CD4-positive, alpha-beta T cell treated with Interleukin-2 at 100 ng/mL for 4 hours (primary cell): ENCODE measurements around the gene ANKS1B.
"Not testable (repeated sequence)": the region's sequence is repeated elsewhere in the genome, so short reads cannot be mapped to it uniquely, and the experiment has no call there.

Experiments
- DNase-seq: peaks from one replicate; pipeline ENCODE4 v3.0.0-alpha.2; 2020; ENCODE audit warnings: low spot score

The ANKS1B gene

GRCh38 chr12:99372257-99372920 lies 612.3 kb downstream of the ANKS1B start:
- no peak for DNase-seq

GRCh38 chr12:99370421-99371138 lies 614.2 kb downstream of the ANKS1B start:
- DNase-seq = no peak

GRCh38 chr12:99367181-99367580 lies 617.6 kb downstream of the ANKS1B start:
- no peak for DNase-seq

GRCh38 chr12:99352269-99352668 lies 632.5 kb downstream of the ANKS1B start:
- no peak for DNase-seq

- DNase-seq = no peak
Observed at GRCh38 chr12:99343960-99344359, 640.8 kb downstream of the ANKS1B start.

- DNase-seq = no peak
Observed at GRCh38 chr12:99339663-99340062, 645.1 kb downstream of the ANKS1B start.

- DNase-seq = no peak
Observed at GRCh38 chr12:99334285-99335056, 650.3 kb downstream of the ANKS1B start.

- no peak for DNase-seq
Observed at GRCh38 chr12:99332936-99333591, 651.7 kb downstream of the ANKS1B start.

GRCh38 chr12:99330216-99330615 lies 654.5 kb downstream of the ANKS1B start:
- DNase-seq = no peak

GRCh38 chr12:99321210-99321609 lies 663.5 kb downstream of the ANKS1B start:
- not testable (repeated sequence) for DNase-seq

- DNase-seq = no peak
Observed at GRCh38 chr12:99311373-99311772, 673.4 kb downstream of the ANKS1B start.

GRCh38 chr12:99309812-99310211 lies 674.9 kb downstream of the ANKS1B start:
- no peak for DNase-seq

- DNase-seq = no peak
Observed at GRCh38 chr12:99302874-99303273, 681.9 kb downstream of the ANKS1B start.

- DNase-seq = no peak
Observed at GRCh38 chr12:99287136-99287535, 697.6 kb downstream of the ANKS1B start.

GRCh38 chr12:99284161-99284560 lies 700.6 kb downstream of the ANKS1B start:
- DNase-seq = no peak

- DNase-seq = no peak
Observed at GRCh38 chr12:99282624-99283023, 702.1 kb downstream of the ANKS1B start.

GRCh38 chr12:99282086-99282485 lies 702.6 kb downstream of the ANKS1B start:
- DNase-seq = no peak

GRCh38 chr12:99281277-99281676 lies 703.5 kb downstream of the ANKS1B start:
- no peak for DNase-seq

GRCh38 chr12:99278899-99279298 lies 705.8 kb downstream of the ANKS1B start:
- DNase-seq = no peak

- DNase-seq = no peak
Observed at GRCh38 chr12:99277591-99278379, 707.0 kb downstream of the ANKS1B start.

GRCh38 chr12:99271071-99271470 lies 713.7 kb downstream of the ANKS1B start:
- no peak for DNase-seq

- no peak for DNase-seq
Observed at GRCh38 chr12:99267038-99267437, 717.7 kb downstream of the ANKS1B start.
